PC-9 (cell line): ENCODE data around the gene CDK13. TPM values are rescaled to one million over a fixed set of nuclear protein-coding genes. Genes with fewer than 3 reads are reported as not detected.
A peak's percentile ranks its signal among the peaks of the same experiment; 100 is the strongest.

Experiments used
- Bru-seq: library from RNA; stranded (reverse); fragments of 400-500 nt; gene quantifications from one replicate; lab custom pipeline; 2021; lab: Mats Ljungman, UMichigan
- BruChase-seq, 2 experiments: library from RNA; stranded (reverse); fragments of 400-500 nt; gene quantifications; one replicate each; lab custom pipeline; 2021; lab: Mats Ljungman, UMichigan
- BruUV-seq: library from RNA; stranded (reverse); fragments of 400-500 nt; replicated peaks from 2 replicates; lab custom pipeline; 2021; lab: Mats Ljungman, UMichigan
- CTCF ChIA-PET: fragments of 300-600 bp; sonication (Branson Sonifier 250); formaldehyde crosslinking; loops from one replicate; lab custom pipeline; 2022; ENCODE audit warnings: antibody characterized with exemption; lab: Charles Lee
- POLR2A ChIA-PET: fragments of 300-600 bp; sonication (Branson Sonifier 250); formaldehyde crosslinking; loops from one replicate; lab custom pipeline; 2022; ENCODE audit warnings: antibody characterized with exemption; ENCODE audit not compliant: unreplicated experiment; lab: Charles Lee
- DNase-seq, 2 experiments: peaks; one replicate each; pipeline versions ENCODE4 v3.0.0 to v3.0.0-alpha.2; 2015 to 2022; ENCODE audit warnings: mixed read lengths in 1 of 2
- H2AFZ ChIP-seq: fragments of 200-600 bp; sonication (generic); 2 replicates; pipeline ENCODE4 v1.8.1; 2017; ENCODE audit warnings: antibody characterized with exemption
- H3F3A ChIP-seq: fragments of 200-600 bp; sonication (generic); 2 replicates; pipeline ENCODE4 v1.8.1; 2017; ENCODE audit warnings: antibody characterized with exemption, mild to moderate bottlenecking, low read depth; ENCODE audit not compliant: insufficient read depth
- H3K27ac ChIP-seq: fragments of 200-600 bp; sonication (generic); 2 replicates; pipeline ENCODE4 v1.6.1; 2016; ENCODE audit warnings: mixed run types
- H3K27me3 ChIP-seq: fragments of 200-600 bp; sonication (generic); 2 replicates; pipeline ENCODE4 v1.6.1; 2016; ENCODE audit warnings: low read depth, mixed run types; ENCODE audit not compliant: insufficient read depth
- H3K36me3 ChIP-seq: fragments of 200-600 bp; sonication (generic); 2 replicates; pipeline ENCODE4 v1.6.1; 2016; ENCODE audit warnings: low read depth, mixed run types
- H3K4me1 ChIP-seq: fragments of 200-600 bp; sonication (generic); replicated peaks from 2 replicates; pipeline ENCODE4 v1.6.1; 2016; ENCODE audit warnings: mixed run types; ENCODE audit not compliant: insufficient read depth
- H3K4me2 ChIP-seq: fragments of 200-600 bp; sonication (generic); 2 replicates; pipeline ENCODE4 v1.6.1; 2017; ENCODE audit warnings: mixed run types
- H3K4me3 ChIP-seq: fragments of 200-600 bp; sonication (generic); 2 replicates; pipeline ENCODE4 v1.6.1; 2016; ENCODE audit warnings: mixed run types
- H3K79me2 ChIP-seq: fragments of 200-600 bp; sonication (generic); 2 replicates; pipeline ENCODE4 v1.6.1; 2017; ENCODE audit warnings: low read depth, mixed run types
- H3K9me2 ChIP-seq: fragments of 200-600 bp; sonication (generic); 2 replicates; pipeline ENCODE4 v1.8.1; 2017; ENCODE audit warnings: mild to moderate bottlenecking; ENCODE audit not compliant: insufficient read depth
- H3K9me3 ChIP-seq: fragments of 200-600 bp; sonication (generic); 2 replicates; pipeline ENCODE4 v1.8.1; 2016; ENCODE audit warnings: low read depth; ENCODE audit not compliant: insufficient read depth
- H4K20me1 ChIP-seq: fragments of 200-600 bp; sonication (generic); 2 replicates; pipeline ENCODE4 v1.8.1; 2017; ENCODE audit not compliant: insufficient read depth
- CTCF ChIP-seq: fragments of 200-600 bp; sonication (generic); conservative IDR thresholded peaks from 2 replicates; pipeline ENCODE4 v1.6.1; 2017; ENCODE audit warnings: mixed run types, antibody characterized with exemption, mild to moderate bottlenecking, moderate library complexity
- EZH2 ChIP-seq: fragments of 200-600 bp; sonication (generic); IDR thresholded peaks from 2 replicates; pipeline ENCODE4 v1.8.0; 2017; ENCODE audit warnings: antibody characterized with exemption, low read depth
- intact Hi-C: fragments of 100-400 bp; cut with micrococcal nuclease; formaldehyde crosslinking; loops from one replicate; pipeline ENCODE4 v1.10.0; 2022; ENCODE audit not compliant: unreplicated experiment
- long read RNA-seq: library from polyadenylated mRNA; stranded (forward); transcript quantifications from one replicate; pipeline ENCODE4 v2.0.0, GENCODE V29; 2022
- total RNA-seq: library from RNA; stranded (reverse); gene quantifications from 2 replicates; pipeline ENCODE4 v1.2.3, GENCODE V29; 2021

CDK13 gene
- total RNA-seq (76.8 and 80.9 TPM in 2 replicates), Bru-seq, nascent RNA (percentile 96 among the genes with signal in this experiment), BruChase-seq, experiment 1, labeled RNA remaining after a 2-hour chase (percentile 95 among the genes with signal in this experiment), BruChase-seq, experiment 2, labeled RNA remaining after a 6-hour chase (percentile 79 among the genes with signal in this experiment)
- long read RNA-seq, full-length matches to known transcripts = 19 of 32 reads
- long read RNA-seq, partial matches to known transcripts = 9 of 32 reads
- long read RNA-seq, other reads (novel, unspliced or antisense) = 4 of 32 reads

- BruUV-seq = TSS peak; percentile 40
- H3K79me2 ChIP-seq = peaks cover 62% of the 10 kb centered on the region
- H3K9me3 ChIP-seq = no peaks in the 10 kb centered on the region
- H3K27ac ChIP-seq = peak within 1 kb of the TSS; percentile 94
- TF ChIP-seq EZH2 = no peak
- TF ChIP-seq CTCF = no peak
- H4K20me1 ChIP-seq = peaks cover 38% of the 10 kb centered on the region
- CTCF ChIA-PET = interaction anchor here (0.6 to 0.7 kb wide), 3 partner anchors 54 to 369 kb away, joined by 3 read pairs; no protein-coding TSS in a partner anchor
- peak; percentile 80 to 90 for DNase-seq
- peak within 1 kb of the TSS; percentile 99 for H3K4me2 ChIP-seq
- peak within 1 kb of the TSS; percentile 76 for H3K4me3 ChIP-seq
- H3F3A ChIP-seq = peaks cover 26% of the 10 kb centered on the region
- intact Hi-C loops = loop anchor here (1.0 to 10.0 kb wide), 6 partner anchors 57 to 365 kb away; partner anchors contain the start of genes MPLKIP, RALA and SUGCT
- H3K27me3 ChIP-seq = no peaks in the 10 kb centered on the region
- POLR2A ChIA-PET = interaction anchor here (0.6 kb wide), 3 partner anchors 54 to 326 kb away, joined by 3 to 6 read pairs (median 3); partner anchors contain the start of gene RALA
- H2AFZ ChIP-seq = peak within 1 kb of the TSS; percentile 96
- H3K9me2 ChIP-seq = no peaks in the 10 kb centered on the region
- H3K4me1 ChIP-seq = peaks cover 28% of the 10 kb centered on the region
- H3K36me3 ChIP-seq = 0 out of 2 replicates have a peak, but pooled peaks cover 4% of the 10 kb centered on the region
Observed at GRCh38 chr7:39949971-39950472, at the start of gene CDK13. CDK13 (plus strand) TSS chr7:39950256; CDS start chr7:39950642, 386 bp downstream.

- Histone ChIP-seq H3K27me3 (no peaks in the 10 kb centered on the region), H3K79me2 (no peaks in the 10 kb centered on the region), H3F3A (no peaks in the 10 kb centered on the region), H3K4me3 (no peak overlapping the region), H3K9me2 (no peaks in the 10 kb centered on the region), H4K20me1 (no peaks in the 10 kb centered on the region), H3K9me3 (no peaks in the 10 kb centered on the region), H3K36me3 (no peaks in the 10 kb centered on the region), H3K27ac (no peak overlapping the region), H2AFZ (no peak overlapping the region), H3K4me1 (no peaks in the 10 kb centered on the region), H3K4me2 (no peak overlapping the region)
- no TSS peak for BruUV-seq
- POLR2A ChIA-PET = no interaction called here
- DNase-seq = peak in 1 of 2 experiments; percentile 30
- no peak for TF ChIP-seq CTCF
- TF ChIP-seq EZH2 = no peak
- CTCF ChIA-PET = no interaction called here
- intact Hi-C loops = no loop called here
Observed at GRCh38 chr7:39904077-39904486, 46.0 kb upstream of the CDK13 start.

- Histone ChIP-seq H3K9me2 (no peaks in the 10 kb centered on the region), H3K79me2 (no peaks in the 10 kb centered on the region), H3K36me3 (no peaks in the 10 kb centered on the region), H4K20me1 (no peaks in the 10 kb centered on the region), H3K27ac (no peak overlapping the region), H3K4me3 (no peak overlapping the region), H3K4me2 (no peak overlapping the region), H3K4me1 (no peaks in the 10 kb centered on the region), H3F3A (no peaks in the 10 kb centered on the region), H3K9me3 (no peaks in the 10 kb centered on the region), H3K27me3 (no peaks in the 10 kb centered on the region), H2AFZ (no peak overlapping the region)
- intact Hi-C loops = no loop called here
- ChIA-PET CTCF (interaction anchor here (0.7 kb wide), 1 partner anchor 135 kb away, joined by 3 read pairs; no protein-coding TSS in a partner anchor), POLR2A (interaction anchor here (0.6 kb wide), 1 partner anchor 267 kb away, joined by 3 read pairs; no protein-coding TSS in a partner anchor)
- no peak for TF ChIP-seq CTCF
- no peak for TF ChIP-seq EZH2
- no peak for DNase-seq
- no TSS peak for BruUV-seq
Observed at GRCh38 chr7:39908141-39908540, 41.9 kb upstream of the CDK13 start.
